ENCODE data around the gene EVC2.
"Not testable (repeated sequence)": the region's sequence is repeated elsewhere in the genome, so short reads cannot be mapped to it uniquely, and the experiment has no call there.

EVC2 gene

DNA sequence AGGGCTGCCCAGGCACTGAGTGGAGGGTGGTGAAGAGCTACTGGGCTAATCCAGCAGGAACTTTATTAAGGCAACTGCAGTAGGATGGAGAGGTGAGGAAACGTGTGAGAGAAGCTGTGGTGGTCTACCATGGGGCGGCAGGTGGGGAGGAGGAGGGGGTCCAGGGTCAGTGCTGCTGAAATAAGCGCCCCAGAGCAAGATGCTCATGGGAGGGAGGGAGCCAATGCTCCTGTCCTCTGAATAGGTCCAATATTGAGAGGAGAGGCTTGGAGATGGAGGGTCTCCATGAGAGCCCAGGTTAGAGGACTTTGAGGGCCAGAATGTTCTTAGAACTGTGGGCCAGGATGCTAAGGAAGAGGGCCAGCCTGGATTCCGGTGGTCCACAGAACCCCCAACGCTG is 37.9 kb upstream of the EVC2 start:
- no peak for DNase-seq

DNA sequence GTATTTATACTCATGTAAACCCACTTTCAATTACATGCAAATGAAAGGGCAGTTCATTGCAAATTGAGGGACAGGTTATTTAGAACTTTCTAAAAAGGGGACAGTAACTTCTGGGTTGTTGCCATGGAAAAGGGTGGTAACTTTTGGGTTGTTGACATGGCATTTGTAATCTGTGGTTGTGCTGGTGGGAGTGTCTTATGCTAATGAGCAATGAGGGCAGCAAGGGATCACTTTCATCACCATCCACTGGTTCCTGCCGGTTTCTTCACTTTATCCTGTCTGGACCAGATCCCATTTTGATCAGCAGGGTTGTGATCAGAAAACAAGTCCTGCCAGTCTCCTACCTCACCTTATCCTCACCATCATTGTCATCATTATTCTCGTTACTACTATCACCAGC is 34.6 kb upstream of the EVC2 start:
- no peak for DNase-seq

DNA sequence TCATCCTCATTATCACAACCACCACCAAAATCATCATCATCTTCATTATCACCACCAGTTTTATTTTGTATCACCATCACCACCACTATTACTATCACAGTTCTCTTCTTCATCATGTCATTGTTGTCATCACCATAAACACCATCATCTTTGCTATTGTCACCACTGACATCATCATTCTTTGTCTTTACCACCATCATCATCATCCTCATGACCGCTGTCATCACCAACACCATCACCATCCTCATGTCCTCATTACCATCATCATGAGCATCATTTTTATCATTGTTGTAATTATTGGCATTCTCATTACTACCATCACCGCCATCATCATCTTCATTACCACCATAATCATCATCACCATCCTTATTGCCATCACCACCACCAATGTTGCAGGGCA is 34.0 kb upstream of the EVC2 start:
- DNase-seq, result no peak

DNA sequence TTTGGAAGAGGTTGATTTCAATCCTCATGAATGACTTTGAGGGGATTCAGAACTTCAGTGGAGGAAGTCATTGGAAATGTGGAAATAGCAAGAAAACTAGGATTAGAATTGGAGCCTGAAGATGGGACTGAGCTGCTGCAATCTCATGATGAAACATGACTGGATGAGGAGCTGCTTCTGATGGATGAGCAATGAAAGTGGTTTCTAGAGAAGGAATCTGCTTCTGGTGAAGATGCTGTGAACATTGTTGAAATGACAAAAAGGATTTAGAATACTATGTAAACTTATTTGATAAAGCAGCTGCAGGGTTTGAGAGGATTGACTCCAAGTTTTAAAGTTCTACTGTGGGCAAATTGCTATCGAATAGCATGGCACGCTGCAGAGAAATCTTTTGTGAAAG is 29.7 kb upstream of the EVC2 start:
- DNase-seq, result no peak

DNA sequence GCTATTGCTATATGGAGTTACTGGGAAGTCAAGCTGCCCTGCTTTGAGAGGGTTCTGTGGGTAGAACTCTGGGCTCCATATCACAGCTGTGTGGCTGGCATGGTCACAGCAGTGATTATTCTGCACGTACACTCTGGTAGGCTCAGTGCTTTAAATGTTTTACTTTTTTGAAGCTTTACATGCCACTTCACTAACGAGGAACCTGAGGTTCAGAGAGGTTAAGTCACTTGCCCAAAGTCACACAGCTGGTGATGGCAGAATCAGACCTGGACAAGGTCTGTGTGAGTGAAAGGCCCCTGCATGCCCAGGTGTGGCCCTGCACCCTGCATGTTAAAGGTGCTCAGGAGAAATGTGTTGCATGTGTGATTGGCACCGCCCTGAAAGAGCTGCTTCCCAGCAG is 27.1 kb upstream of the EVC2 start:
- no peak for DNase-seq

DNA sequence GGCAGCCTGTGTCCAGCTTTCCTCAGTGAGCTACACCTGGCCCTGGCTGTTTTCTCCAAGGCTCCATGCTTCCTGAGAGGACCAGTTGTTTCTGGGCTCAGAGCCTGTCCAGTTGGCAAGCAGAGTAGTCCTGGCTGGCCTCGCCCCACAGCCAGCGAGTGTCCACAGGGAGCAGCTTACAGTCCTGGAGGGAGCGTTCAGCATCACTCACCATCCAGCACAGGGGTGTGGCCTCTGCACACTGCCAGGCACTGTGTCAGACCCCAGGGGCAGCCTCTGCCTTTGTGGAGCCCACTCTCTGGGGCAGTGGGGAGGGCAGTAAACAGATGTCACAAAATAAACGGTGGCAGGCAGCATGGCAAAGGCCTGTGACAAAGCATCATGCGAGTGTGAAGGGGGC is 26.5 kb upstream of the EVC2 start:
- no peak for DNase-seq

DNA sequence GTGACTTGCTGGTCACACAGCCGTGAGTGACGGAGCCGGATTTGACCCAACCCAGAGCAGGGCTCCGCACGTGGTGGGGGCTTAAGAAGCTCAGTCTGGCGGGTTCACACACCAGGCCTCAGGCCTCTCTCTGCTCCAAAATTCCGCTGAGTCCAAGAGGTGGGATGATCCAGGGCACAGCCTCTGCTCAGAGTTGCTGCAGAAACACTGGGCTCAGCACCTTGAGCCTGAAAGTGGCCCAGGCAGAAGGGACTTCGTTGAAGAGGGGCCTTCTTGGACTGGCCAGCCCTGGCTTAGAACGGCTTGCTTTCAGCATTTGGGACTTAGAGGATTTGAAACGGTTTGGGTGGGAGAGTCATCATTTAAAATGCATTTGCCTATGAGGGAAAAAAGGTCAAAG is 23.8 kb upstream of the EVC2 start:
- no peak for DNase-seq

DNA sequence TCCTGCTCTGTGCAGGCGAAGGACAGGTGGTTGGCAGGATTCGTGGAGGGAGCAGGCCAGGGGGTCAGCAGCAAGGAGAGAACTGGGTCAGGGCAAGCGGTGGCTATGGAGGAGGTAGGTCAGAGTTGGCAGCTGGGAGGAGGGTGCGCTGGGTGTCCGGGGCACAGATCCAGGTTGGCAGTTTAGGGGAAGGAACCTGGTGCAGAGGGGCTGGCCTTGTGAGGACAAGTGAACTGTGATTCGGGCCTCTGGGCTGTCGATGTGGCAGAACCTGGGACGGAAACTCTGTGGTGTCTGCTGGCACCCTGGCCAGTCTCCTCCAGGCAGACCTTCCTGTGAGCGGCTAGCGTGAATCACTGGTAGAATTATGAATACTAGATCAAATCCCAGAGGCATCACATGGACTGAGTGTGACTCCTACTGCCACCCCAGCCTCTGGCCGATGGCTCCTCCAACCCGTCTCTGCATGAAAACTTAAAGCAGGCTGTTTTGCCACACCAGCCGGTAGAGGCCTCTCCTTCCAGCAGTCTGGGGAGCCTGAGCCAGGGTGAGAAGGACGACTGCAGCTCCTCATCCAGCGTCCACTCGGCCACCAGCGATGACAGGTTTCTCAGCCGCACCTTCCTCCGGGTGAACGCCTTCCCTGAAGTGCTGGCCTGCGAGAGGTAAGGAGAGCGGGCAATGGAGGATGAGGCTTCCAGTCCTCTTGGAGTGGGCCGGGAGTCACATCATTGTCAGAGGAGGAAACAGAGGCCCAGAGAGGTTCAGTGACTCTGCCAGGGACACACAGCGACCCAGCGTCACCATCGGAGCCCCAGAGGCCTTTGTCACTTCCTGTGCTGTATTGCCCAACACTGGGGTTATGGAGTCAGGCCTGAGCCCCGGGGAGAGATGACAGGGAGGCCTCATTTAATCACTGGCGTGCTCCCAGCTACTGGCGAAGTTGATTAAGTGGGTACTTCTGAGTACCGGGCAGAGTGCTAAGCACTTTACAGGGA is 22.9 kb upstream of the EVC2 start:
- no peak for DNase-seq

DNA sequence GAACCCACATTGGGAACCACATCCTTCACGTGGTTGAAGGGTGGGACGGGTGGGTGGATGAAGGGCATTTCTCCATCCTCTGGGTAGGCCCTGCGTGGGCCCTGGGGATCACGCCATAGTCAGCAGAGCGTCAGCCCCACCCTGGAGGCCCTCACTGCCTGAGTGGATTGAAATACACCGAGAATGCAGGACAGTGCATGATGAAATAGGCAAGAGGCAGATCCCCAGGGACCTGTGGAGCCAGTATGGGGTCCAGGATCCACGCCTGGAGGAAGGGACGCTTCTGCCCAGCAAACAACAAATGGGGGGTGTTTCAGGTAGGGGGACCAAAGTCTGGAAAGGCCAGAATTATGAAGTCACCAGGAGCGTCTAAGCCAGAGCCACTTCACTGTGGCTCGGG is 22.1 kb upstream of the EVC2 start:
- no peak for DNase-seq

DNA sequence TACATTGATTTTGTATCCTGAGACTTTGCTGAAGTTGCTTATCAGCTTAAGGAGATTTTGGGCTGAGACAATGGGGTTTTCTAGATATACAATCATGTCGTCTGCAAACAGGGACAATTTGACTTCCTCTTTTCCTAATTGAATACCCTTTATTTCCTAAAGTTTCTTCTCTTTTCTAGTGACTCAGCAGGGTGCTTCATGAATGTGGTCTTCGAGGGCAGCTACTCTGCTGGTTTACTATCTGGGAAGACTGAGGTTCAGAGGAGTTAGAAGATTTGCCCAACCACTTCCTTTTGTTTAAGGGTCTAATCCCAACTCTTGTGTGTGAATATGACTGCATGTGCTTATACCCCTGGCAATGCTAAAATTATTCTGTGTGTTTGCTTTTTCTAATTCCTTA is 20.1 kb upstream of the EVC2 start:
- not testable (repeated sequence) for DNase-seq

DNA sequence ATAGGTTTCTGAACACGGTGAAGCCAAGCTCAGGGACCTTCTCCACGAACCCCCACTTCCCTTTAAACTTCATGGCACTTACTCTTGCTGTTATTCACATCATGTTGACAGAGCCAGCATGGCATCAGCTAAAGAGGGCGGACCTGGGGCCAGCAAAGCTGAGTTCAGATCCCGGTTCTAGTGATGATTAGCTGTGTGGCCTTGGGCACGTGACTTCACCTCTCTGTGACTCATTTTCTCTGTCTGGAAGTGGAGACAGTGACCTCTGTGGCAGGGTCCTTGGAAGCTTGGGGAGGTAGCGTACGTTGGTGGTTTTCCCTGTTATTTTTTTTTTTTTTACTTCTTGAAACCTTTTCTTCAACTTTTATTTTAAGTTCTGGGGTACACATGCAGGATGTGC is 16.0 kb upstream of the EVC2 start:
- DNase-seq, result no peak

DNA sequence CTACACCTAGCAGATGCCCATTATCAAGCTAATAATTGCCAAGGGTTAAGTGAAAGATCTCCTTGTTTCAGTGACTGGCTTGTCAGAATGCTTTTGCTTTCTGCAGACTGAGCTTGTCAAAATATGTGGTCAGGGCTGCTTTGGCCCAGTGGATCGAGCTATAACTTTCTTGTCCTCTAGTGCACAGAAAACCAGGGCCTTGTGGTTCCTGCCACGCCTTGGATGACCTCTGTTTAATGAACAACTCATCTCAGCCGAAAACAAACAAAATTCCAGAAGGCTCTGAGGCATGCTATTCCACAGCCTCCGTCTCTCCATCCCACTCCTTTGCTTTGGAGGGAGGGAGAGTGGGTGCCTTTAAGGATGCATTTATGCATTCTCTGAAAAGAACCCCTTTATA is 14.0 kb upstream of the EVC2 start:
- no peak for DNase-seq

DNA sequence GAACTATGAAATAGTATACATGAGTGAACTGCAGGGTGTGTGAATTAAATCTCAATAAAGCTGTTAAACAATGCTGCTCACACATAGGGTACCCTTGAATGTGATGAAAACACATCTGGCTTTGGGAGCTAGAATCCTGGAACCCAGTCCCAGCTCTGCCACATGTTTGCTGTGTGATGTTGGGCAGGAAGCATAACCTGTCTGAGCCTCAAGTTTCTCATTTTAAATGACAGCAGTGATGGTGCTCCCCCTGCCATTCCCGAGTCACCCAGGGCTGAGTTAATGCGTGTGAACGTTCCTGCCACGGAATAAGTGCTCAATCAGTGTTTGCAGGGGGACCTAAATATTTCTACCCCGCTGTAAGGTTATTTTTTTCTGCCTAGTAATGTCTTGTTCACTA is 13.6 kb upstream of the EVC2 start:
- DNase-seq, result no peak

DNA sequence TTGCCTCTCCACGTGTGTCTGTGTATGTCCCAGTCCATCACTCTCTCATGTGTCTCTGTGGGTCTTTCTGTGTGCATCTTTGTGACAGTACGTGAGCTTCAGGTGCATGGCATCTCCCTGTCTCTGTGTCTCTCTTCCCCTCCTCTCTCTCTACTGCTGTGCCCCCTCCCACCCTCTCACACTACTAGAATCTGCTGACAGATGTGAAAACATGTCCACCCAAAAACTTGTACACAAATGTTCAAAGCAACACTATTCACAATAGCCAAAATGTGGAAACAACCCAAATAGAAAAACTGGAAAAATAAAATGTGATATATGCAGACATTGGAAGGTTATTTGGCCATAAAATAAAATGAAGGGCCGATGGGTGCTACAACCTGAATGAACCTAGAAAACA is 12.6 kb upstream of the EVC2 start:
- no peak for DNase-seq

DNA sequence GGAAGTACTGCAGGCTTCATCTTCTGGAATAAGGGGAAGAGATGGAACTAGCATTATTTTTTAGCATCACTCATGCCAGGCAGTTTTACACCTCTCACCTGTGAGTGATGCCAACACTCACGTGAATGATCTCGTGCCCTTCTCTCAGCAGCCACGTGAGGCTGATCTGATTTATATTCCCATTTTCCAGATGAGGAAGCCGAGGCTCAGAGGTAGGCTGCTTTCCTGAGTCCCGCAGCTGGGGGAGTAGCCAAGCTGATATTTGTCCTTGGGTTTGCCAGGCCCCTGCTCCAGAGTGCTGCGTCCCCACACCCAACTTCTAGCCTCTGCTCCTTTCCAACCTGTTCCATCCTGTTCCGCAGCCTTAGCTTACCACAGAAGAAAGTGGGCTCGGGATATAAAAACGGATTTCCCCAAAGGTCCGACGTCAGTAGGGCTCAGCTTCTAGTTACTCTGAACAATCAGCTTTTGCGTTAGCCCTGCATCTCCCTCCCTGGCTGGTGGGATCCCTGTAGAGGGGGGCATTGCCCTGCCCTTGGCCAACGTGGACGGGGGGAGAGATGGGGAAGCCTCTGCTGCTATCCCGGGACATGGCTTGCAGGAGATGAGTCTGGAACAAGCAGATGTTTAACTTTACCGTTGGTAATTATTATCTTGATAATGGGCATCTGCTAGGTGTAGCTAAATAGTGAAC is 11.9 kb upstream of the EVC2 start:
- no peak for DNase-seq

DNA sequence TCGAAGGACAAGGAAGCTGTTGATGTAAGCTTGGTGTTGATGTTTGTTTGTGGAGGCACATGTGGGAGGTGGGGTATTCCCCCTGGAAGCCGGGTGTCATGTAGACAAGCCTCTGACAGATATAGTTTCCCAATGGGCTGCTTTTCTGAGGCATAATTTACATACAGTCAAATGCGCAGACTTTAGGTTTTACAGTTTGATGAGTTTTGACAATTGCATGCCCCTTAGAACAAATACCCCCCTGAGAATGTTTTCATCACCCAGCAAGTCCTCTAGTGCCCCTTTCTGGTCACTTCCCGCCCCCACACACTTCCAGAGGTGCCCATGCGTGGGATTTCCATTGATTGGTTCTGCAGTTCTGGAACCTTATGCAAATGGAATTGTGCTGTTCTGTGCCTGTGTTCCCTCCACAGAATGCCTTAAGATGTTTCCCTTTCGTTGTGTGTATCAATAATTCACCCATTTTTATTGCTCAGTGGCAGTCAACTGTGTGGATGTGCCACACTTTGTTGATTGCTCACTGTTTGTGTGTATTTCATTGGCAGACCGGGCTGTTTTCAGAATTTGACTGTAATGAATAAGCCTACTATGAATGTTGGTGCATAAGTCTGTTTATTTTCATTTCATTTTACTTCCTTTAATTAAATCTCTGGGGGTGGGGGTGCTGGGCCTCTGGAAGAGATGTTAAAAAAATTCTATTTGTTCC is 11.1 kb upstream of the EVC2 start:
- no peak for DNase-seq

DNA sequence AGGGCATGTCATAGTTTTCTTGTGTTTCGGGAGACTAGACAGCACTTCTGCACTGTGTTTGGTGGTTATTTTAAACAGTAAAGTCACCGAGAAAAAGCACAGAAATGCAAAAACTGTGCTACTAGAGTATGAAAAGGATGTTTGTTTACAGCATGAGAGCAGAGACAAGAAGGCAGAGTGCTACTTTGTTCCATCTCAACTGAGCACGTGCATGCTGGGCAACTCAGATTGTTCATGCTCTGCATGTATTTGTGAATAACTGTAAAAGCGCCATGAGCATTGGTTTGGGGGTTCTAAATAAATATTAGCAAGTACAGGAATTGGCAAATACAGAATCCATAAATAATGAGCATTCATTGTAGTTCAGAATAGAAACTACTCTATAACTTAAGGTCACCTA is 10.1 kb upstream of the EVC2 start:
- DNase-seq, result no peak

DNA sequence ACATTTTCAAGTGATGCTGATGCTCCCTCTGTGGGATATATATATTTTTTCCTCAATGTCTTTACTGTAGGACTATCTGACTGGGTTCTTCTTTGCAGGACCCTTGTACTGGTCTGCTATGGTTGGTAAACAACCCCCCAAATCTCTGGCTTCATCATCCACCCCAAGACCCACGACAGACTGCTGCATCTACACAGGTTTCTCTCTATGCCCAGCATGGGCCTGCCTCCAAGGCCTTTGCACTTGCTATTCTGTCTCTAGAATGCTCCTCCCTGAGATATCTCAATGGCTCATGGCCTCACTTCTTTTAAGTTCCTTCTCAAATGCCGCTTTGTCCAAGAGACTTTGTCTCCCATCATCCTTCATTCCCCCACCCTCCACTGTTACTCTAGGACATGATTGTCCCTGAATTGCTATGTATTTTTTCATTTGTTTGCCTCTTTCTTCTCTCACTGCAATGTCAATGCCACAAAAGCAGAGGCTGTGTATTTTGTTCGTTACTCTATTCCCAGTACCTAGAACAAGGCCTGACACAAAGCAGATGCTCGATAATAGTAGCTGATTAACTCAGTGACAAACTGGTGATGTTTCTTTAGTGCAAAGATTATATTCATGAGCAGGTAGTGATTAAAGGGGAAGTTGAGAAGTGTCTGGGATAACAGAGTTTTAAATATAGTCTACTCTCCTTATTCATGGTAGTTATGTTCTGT is 9.2 kb upstream of the EVC2 start:
- no peak for DNase-seq

DNA sequence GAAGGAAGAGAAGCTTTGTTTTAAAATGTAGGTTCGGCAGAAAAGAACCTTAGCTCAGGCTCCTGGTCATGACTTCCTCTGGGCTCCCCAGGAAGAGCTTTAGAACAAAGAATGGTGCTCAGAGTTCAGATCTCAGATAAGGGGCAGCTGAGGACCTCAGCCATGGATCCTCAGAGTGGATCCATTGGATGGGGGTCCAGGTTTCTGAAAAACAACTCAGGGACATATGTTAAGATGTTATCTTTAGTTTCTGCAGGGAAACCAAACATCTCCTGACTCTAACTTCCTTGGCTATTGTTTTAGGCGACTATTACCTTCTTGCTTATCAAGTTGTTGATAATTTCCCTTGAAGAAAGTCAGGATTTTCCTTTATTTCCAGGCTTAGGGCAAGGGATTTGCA is 8.0 kb upstream of the EVC2 start:
- DNase-seq, result no peak

DNA sequence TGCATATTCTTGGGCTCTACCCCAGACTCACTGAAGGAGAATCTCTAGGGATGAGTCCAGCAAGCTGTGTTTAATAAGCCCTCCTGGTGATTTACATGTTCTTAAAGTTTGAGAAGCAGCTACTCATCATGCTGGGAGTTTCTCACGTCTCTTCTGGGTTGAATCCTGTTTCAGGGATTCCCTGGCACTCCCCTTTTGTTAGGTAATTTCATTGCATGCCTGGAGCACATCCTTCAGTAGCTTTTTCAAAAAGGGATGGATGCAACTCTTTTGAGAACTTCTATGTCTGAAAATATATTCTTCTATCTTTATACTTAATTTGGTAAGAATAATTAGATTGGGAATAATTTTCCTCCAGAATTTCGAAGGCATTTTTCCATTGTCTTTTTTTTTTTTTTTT is 7.0 kb upstream of the EVC2 start:
- DNase-seq, result no peak

DNA sequence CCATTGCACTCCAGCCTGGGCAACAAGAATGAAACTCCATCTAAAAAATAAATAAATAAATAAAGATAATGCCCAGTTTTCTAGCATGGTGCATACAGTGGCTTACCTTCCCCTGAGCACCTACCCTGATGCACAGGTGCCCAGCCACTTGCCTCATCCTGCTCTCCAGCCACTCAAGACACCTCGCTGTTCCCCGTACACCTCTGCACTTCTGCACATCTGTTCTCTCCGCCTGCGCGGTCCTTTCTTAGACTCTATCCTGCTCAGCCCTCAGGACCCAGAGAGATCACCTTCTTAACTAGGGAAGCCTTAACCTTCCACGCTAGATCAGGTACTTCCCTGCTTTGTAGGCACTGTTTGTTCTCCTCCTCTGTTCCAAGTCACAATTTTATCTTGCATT is 5.5 kb upstream of the EVC2 start:
- no peak for DNase-seq

DNA sequence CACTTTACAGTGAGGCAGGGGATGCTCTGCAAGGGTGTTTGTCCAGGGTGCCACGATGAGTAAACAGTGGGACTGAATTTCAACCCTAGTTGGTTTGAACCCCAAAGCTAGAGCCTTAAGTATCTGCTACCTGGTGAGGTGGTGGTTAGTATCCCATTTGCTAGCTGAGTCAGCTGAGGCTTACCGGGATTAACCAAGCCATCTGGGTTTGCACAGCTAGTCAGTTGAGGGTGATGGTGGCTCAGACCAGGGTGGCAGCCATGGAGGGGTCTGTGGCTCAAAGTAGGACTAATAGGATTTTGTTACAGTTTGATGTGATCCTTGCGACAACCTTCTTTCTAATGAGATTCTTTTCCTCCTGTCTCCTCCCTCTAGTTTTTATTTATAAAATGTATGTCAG is 4.6 kb upstream of the EVC2 start:
- no peak for DNase-seq

DNA sequence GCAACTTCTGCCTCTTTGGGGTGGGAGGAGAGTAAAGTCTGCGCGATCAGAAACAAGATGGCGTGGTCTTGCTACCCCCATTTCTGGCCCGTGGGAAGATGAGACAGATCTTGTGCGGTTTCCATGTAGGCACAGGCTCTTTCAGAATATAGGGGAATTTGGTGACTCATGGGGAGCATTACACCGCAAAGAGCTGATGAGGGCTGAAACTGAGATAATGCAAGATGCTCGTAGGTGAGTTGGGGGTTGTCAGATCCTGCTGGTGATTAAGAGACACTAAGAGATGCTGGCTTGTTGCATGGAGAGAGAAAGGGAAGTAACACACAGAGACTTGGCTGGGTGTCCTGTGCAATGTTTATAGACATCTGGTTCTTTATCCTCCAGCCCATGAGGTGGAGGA is 4.2 kb upstream of the EVC2 start:
- DNase-seq, result no peak

Data from CD4-positive, alpha-beta T cell treated with Interleukin-4 for 1 hour (primary cell).